Heart right ventricle (tissue), 16 donors: ENCODE results near the gene SPATA46. TPM values are rescaled to one million over a fixed set of nuclear protein-coding genes. Genes with fewer than 3 reads are reported as not detected.

ENCODE experiments used
- ATAC-seq, 8 donors: fragments of 200-7000 bp; cut with Tn5 transposase; one replicate each; pipeline ENCODE4 v1.9.1; 2020; ENCODE audit warnings: mild to moderate bottlenecking in 8 of 8, moderate library complexity in 8 of 8, moderate number of reproducible peaks in 1 of 8
- DNase-seq, 2 donors: peaks; one replicate each; pipeline ENCODE4 v3.0.0-alpha.2; 2020
- H3K27ac ChIP-seq, 10 donors: fragments of 200-600 bp; sonication (generic) in 2 of 10; one replicate each; pipeline versions ENCODE4 v1.5.0 to v1.8.0; 2020 to 2022; ENCODE audit warnings: mild to moderate bottlenecking in 3 of 10
- H3K27me3 ChIP-seq, 7 donors: fragments of 200-600 bp; one replicate each; pipeline ENCODE4 v1.8.0; 2021 to 2022; ENCODE audit warnings: mild to moderate bottlenecking in 2 of 7
- H3K36me3 ChIP-seq, 9 donors: fragments of 200-600 bp; sonication (generic) in 1 of 9; one replicate each; pipeline versions ENCODE4 v1.5.0 to v1.8.0; 2020 to 2022; ENCODE audit warnings: mild to moderate bottlenecking in 2 of 9
- H3K4me1 ChIP-seq, 9 donors: fragments of 200-600 bp; sonication (generic) in 1 of 9; one replicate each; pipeline versions ENCODE4 v1.5.0 to v1.8.0; 2020 to 2022; ENCODE audit warnings: mild to moderate bottlenecking in 4 of 9
- H3K4me3 ChIP-seq, 10 donors: fragments of 200-600 bp; sonication (generic) in 2 of 10; one replicate each; pipeline versions ENCODE4 v1.5.0 to v1.8.0; 2020 to 2022; ENCODE audit warnings: mild to moderate bottlenecking in 7 of 10, moderate library complexity in 2 of 10
- H3K9me3 ChIP-seq, 11 donors: fragments of 200-600 bp in 10 of 11; sonication (generic) in 2 of 11; one replicate each; pipeline versions ENCODE4 v1.5.0 to v1.8.0; 2013 to 2022; ENCODE audit warnings: mild to moderate bottlenecking in 2 of 11, control low read depth in 1 of 11, moderate library complexity in 1 of 11
- CTCF ChIP-seq, 9 donors: fragments of 200-600 bp; sonication (generic) in 2 of 9; IDR thresholded peaks; one replicate each; pipeline versions ENCODE4 v1.5.0 to v1.8.0; 2021 to 2022; ENCODE audit warnings: antibody characterized with exemption in 9 of 9, mild to moderate bottlenecking in 5 of 9, moderate library complexity in 1 of 9
- WGBS, 2 donors: extraction: QIAGEN DNeasy Blood & Tissue Kit; methylation state at CpG; one replicate each; pipeline ENCODE4 v1.1.7; 2013; ENCODE audit warnings: inconsistent platforms in 1 of 2; 5-methylcytosine and 5-hydroxymethylcytosine counted together
- intact Hi-C, 10 donors: fragments of 100-400 bp; cut with DNase I; formaldehyde crosslinking; loops; one replicate each; pipeline versions ENCODE4 v1.11.1 to v1.14.2; 2022
- polyA plus RNA-seq, 2 donors: library from polyadenylated mRNA; stranded (reverse); fragments of 200-250 nt; gene quantifications; one replicate each; pipeline ENCODE4 v1.2.3, GENCODE V29; 2013
- total RNA-seq, 10 donors: library from RNA; stranded (reverse); fragmentation: NEBNext Ultra II Directional in 3 of 10; extraction: Animal tissue kit (Norgen Biotek cat#: 25700) in 3 of 10; gene quantifications; one replicate each; pipeline versions ENCODE4 v1.2.1 to v1.2.4, GENCODE V29; 2021 to 2023
- donor health status: Arrhythmogenic right ventricular cardiomyopathy.
- donor health status: ischemic (EF 13 %, LVEDD 7.1; RV severe dilation, severe dysfunction).
- donor health status: healthy with polysubstance abuse.
- donor health status: DM: no; HTN: yes; CAD: no.
- donor health status: DM: no; HTN: no; CAD: no.
- donor health status: ischemic (EF 25% LVEDD 6.9; RV normal size, moderate dysfunction).
- donor health status: ischemic (EF 25% LVEDD 5.7; RV mildly dilated, moderate dysfunction).
- donor health status: healthy.
- donor health status: DM: yes; HTN: yes; CAD: no.
- donor health status: Ischemic cardiomyopathy.
- donor health status: ischemic (EF 35%, LVEDD 5.7; RV mildly dilated, moderate dysfunction).
- donor health status: nonischemic (EF 11% LVEDD 7.7; RV severe dilation, severe dysfunction).
- donor health status: DM: yes; HTN: yes; CAD: no.
- donor health status: PGD.
- donor health status: ischemic (EF 29% LVEDD 5.4; RV normal size, mild dysfunction).
- donor health status: nonischemic (EF 23%, LVEDD 6.1; RV moderate dilation, normal function).

Gene SPATA46
- total and polyA plus RNA-seq, 12 donors, result not detected

- no peak overlapping the region for H3K27ac ChIP-seq
- ATAC-seq, result peak in 4 of 8 donors; percentile 41 to 59 (median 44)
- peaks cover 0 to 8% (median 3%) of the 10 kb centered on the region in 7 donors for H3K27me3 ChIP-seq
- H3K36me3 ChIP-seq, result no peaks in the 10 kb centered on the region
- no peak for DNase-seq
- intact Hi-C loops, result no loop called here
- 62 to 65% methylated on average over 5 of the region's 5 CpGs for WGBS, 2 donors
- H3K4me1 ChIP-seq, result peaks cover 0 to 13% (median 0%) of the 10 kb centered on the region in 9 donors
- no peak for TF ChIP-seq CTCF (IDR thresholded peaks at IDR 0.05)
- no peaks in the 10 kb centered on the region for H3K9me3 ChIP-seq
- H3K4me3 ChIP-seq, result no peak overlapping the region
Measured at GRCh38 chr1:162405800-162406199, 29.1 kb upstream of the SPATA46 start.

GRCh38 chr1:162404550-162405160, 28.0 kb upstream of the SPATA46 start:
- H3K27ac ChIP-seq, result no peak overlapping the region
- 58 to 62% methylated on average over 5 of the region's 5 CpGs for WGBS, 2 donors

GRCh38 chr1:162400790-162401355, 24.2 kb upstream of the SPATA46 start:
- 90% methylated on average over 10 of the region's 10 CpGs for WGBS, 2 donors
- H3K36me3 ChIP-seq, result no peaks in the 10 kb centered on the region
- DNase-seq (no peak), ATAC-seq (no peak)
- H3K4me1 ChIP-seq, result peaks cover 0 to 13% (median 0%) of the 10 kb centered on the region in 9 donors
- H3K9me3 ChIP-seq, result no peaks in the 10 kb centered on the region
- intact Hi-C loops, result no loop called here
- H3K27me3 ChIP-seq, result peaks cover 0 to 30% (median 17%) of the 10 kb centered on the region in 7 donors
- no peak overlapping the region for H3K27ac ChIP-seq
- no peak overlapping the region for H3K4me3 ChIP-seq
- TF ChIP-seq CTCF (IDR thresholded peaks at IDR 0.05), result no peak

More at GRCh38 chr1:162404550-162405160, 28.0 kb upstream of the SPATA46 start:
- no peak for DNase-seq
- intact Hi-C loops, result no loop called here
- H3K4me3 ChIP-seq, result no peak overlapping the region
- ATAC-seq, result peak in 1 of 8 donors; percentile 85
- peaks cover 0 to 13% (median 0%) of the 10 kb centered on the region in 9 donors for H3K4me1 ChIP-seq
- no peaks in the 10 kb centered on the region for H3K9me3 ChIP-seq
- peaks cover 0 to 16% (median 7%) of the 10 kb centered on the region in 7 donors for H3K27me3 ChIP-seq
- no peak for TF ChIP-seq CTCF (IDR thresholded peaks at IDR 0.05)
- H3K36me3 ChIP-seq, result no peaks in the 10 kb centered on the region

GRCh38 chr1:162398999-162399580, 22.4 kb upstream of the SPATA46 start:
- WGBS, 2 donors, result 82 to 86% methylated on average over 8 of the region's 8 CpGs
- no peak for TF ChIP-seq CTCF (IDR thresholded peaks at IDR 0.05)
- intact Hi-C loops, result loop anchor here in 1 of 10 donors (10.0 kb wide), 1 partner anchor 114 kb away; no protein-coding TSS in a partner anchor
- Histone ChIP-seq H3K36me3 (no peaks in the 10 kb centered on the region), H3K4me1 (no peaks in the 10 kb centered on the region), H3K9me3 (no peaks in the 10 kb centered on the region), H3K27me3 (peaks cover 3 to 35% (median 22%) of the 10 kb centered on the region in 7 donors), H3K27ac (no peak overlapping the region), H3K4me3 (no peak overlapping the region)
- DNase-seq (no peak), ATAC-seq (no peak)
